GM23338 (cell line): Measurements from ENCODE around the gene THADA. TPM values are rescaled to one million over a fixed set of nuclear protein-coding genes. Genes with fewer than 3 reads are reported as not detected.

Experiments
- ATAC-seq: fragments of 200-7000 bp; cut with Tn5 transposase; 3 replicates; pipeline ENCODE4 v1.9.1; 2020
- DNase-seq: peaks from one replicate; pipeline ENCODE4 v3.0.0-alpha.2; 2015; ENCODE audit warnings: low spot score
- H2AFZ ChIP-seq: fragments of 200-600 bp; sonication (generic); 2 replicates; pipeline ENCODE4 v1.8.0; 2016; ENCODE audit warnings: antibody characterized with exemption, mild to moderate bottlenecking, moderate library complexity
- H3F3A ChIP-seq: fragments of 200-600 bp; sonication (generic); replicated peaks from 2 replicates; pipeline ENCODE4 v1.8.0; 2017; ENCODE audit warnings: antibody characterized with exemption, mixed run types, low read depth
- H3K27ac ChIP-seq: fragments of 200-600 bp; sonication (generic); 2 replicates; pipeline ENCODE4 v1.6.1; 2016; ENCODE audit warnings: low read depth
- H3K27me3 ChIP-seq: fragments of 200-600 bp; sonication (generic); 2 replicates; pipeline ENCODE4 v1.8.0; 2016; ENCODE audit warnings: mild to moderate bottlenecking, mixed run types, moderate library complexity; ENCODE audit not compliant: insufficient read depth
- H3K36me3 ChIP-seq: fragments of 200-600 bp; sonication (generic); 2 replicates; pipeline ENCODE4 v1.8.0; 2016; ENCODE audit warnings: mild to moderate bottlenecking; ENCODE audit not compliant: insufficient read depth
- H3K4me1 ChIP-seq: fragments of 200-600 bp; sonication (generic); 2 replicates; pipeline ENCODE4 v1.8.0; 2016; ENCODE audit warnings: mild to moderate bottlenecking, moderate library complexity; ENCODE audit not compliant: insufficient read depth
- H3K4me2 ChIP-seq: fragments of 200-600 bp; sonication (generic); 2 replicates; pipeline ENCODE4 v1.7.1; 2017; ENCODE audit warnings: mixed run types
- H3K4me3 ChIP-seq: fragments of 200-600 bp; sonication (generic); 2 replicates; pipeline ENCODE4 v1.6.1; 2016; ENCODE audit warnings: mixed run types
- H3K79me2 ChIP-seq: fragments of 200-600 bp; sonication (generic); replicated peaks from 2 replicates; pipeline ENCODE4 v1.8.0; 2017; ENCODE audit warnings: mild to moderate bottlenecking; ENCODE audit not compliant: insufficient read depth
- H3K9me2 ChIP-seq: fragments of 200-600 bp; sonication (generic); 2 replicates; pipeline ENCODE4 v1.8.0; 2017; ENCODE audit not compliant: insufficient read depth
- H4K20me1 ChIP-seq: fragments of 200-600 bp; sonication (generic); replicated peaks from 2 replicates; pipeline ENCODE4 v1.8.0; 2017; ENCODE audit warnings: mild to moderate bottlenecking; ENCODE audit not compliant: insufficient read depth
- H3K27ac Mint-ChIP-seq: 2 replicates; pipeline ENCODE4 v1.8.0; 2020; ENCODE audit warnings: inconsistent platforms, mild to moderate bottlenecking, moderate library complexity, mixed read lengths
- H3K27me3 Mint-ChIP-seq: 3 replicates; pipeline ENCODE4 v1.8.0; 2022; ENCODE audit warnings: low read depth, mild to moderate bottlenecking, moderate library complexity, mixed read lengths, inconsistent platforms; ENCODE audit not compliant: insufficient read depth, poor library complexity
- H3K36me3 Mint-ChIP-seq: 3 replicates; pipeline ENCODE4 v1.8.0; 2021; ENCODE audit warnings: low read depth, mild to moderate bottlenecking, inconsistent platforms, moderate library complexity, mixed read lengths
- H3K4me1 Mint-ChIP-seq: 3 replicates; pipeline ENCODE4 v1.8.0; 2020; ENCODE audit warnings: mild to moderate bottlenecking, inconsistent platforms, mixed read lengths
- H3K4me3 Mint-ChIP-seq: 3 replicates; pipeline ENCODE4 v1.8.0; 2021; ENCODE audit warnings: moderate library complexity, mild to moderate bottlenecking, inconsistent platforms, mixed read lengths
- H3K9me3 Mint-ChIP-seq: 3 replicates; pipeline ENCODE4 v1.8.0; 2020; ENCODE audit warnings: moderate library complexity, mild to moderate bottlenecking, inconsistent platforms, mixed read lengths
- CREB1 ChIP-seq: fragments of 250-450 bp; sonication (Bioruptor Pico); IDR thresholded peaks from 2 replicates; pipeline ENCODE4 v1.5.0; 2020; ENCODE audit warnings: low read depth, mild to moderate bottlenecking, moderate library complexity
- CTCF ChIP-seq, 2 experiments: fragments of 200-600 bp in 1 of 2; sonication (generic) in 1 of 2; conservative IDR thresholded peaks; 2 replicates each; pipeline versions ENCODE4 v1.5.1 to v1.6.1; 2016 to 2017; ENCODE audit warnings: antibody characterized with exemption in 2 of 2, low read depth in 2 of 2, mild to moderate bottlenecking in 2 of 2, moderate library complexity in 1 of 2
- EZH2 ChIP-seq: fragments of 200-600 bp; sonication (generic); IDR thresholded peaks from one replicate; pipeline ENCODE4 v1.8.0; 2017; ENCODE audit warnings: antibody characterized with exemption, mild to moderate bottlenecking, low read depth; ENCODE audit not compliant: unreplicated experiment
- EZH2phosphoT487 ChIP-seq: fragments of 200-600 bp; sonication (generic); IDR thresholded peaks from one replicate; pipeline ENCODE4 v1.8.1; 2018; ENCODE audit warnings: antibody characterized with exemption; ENCODE audit not compliant: unreplicated experiment
- JUNB ChIP-seq: IDR thresholded peaks from one replicate; pipeline ENCODE4 v1.6.1; 2016; ENCODE audit warnings: antibody characterized with exemption; ENCODE audit not compliant: unreplicated experiment
- NANOG ChIP-seq: IDR thresholded peaks from 2 replicates; pipeline ENCODE4 v1.6.1; 2016; ENCODE audit warnings: antibody characterized with exemption, borderline replicate concordance
- POLR2AphosphoS5 ChIP-seq: IDR thresholded peaks from 2 replicates; pipeline ENCODE4 v1.6.1; 2016; ENCODE audit warnings: antibody characterized with exemption, low read depth
- STAT1 ChIP-seq: IDR thresholded peaks from one replicate; pipeline ENCODE4 v1.6.1; 2016; ENCODE audit warnings: antibody characterized with exemption; ENCODE audit not compliant: unreplicated experiment
- ZNF114 ChIP-seq: fragments of 250-450 bp; sonication (Bioruptor Pico); IDR thresholded peaks from 2 replicates; pipeline ENCODE4 v1.5.0; 2020; ENCODE audit warnings: mild to moderate bottlenecking, moderate library complexity
- ZNF331 ChIP-seq: fragments of 250-450 bp; sonication (Bioruptor Pico); IDR thresholded peaks from 2 replicates; pipeline ENCODE4 v1.5.0; 2020; ENCODE audit warnings: low read depth, mild to moderate bottlenecking, moderate library complexity
- ZNF462 ChIP-seq: fragments of 250-450 bp; sonication (Bioruptor Pico); IDR thresholded peaks from 2 replicates; pipeline ENCODE4 v1.5.0; 2020; ENCODE audit warnings: mild to moderate bottlenecking, moderate library complexity
- polyA plus RNA-seq: library from polyadenylated mRNA; unstranded; fragments of >200 nt; fragmentation: Nextera tagmentation; extraction: Ambion mirVana; gene quantifications from 2 replicates; pipeline ENCODE4 v1.2.1, GENCODE V29; 2016
- total RNA-seq: library from RNA; depleted of rRNA; stranded (reverse); fragments of >200 nt; shearing (Covaris generic); gene quantifications from 2 replicates; pipeline ENCODE4 v1.2.3, GENCODE V29; 2014

Gene THADA
- total and polyA plus RNA-seq, 2 experiments from 2014 or later: 17.0 to 30.7 TPM

- TF ChIP-seq ZNF462 (no peak), NANOG (no peak), CREB1 (CRISPR knock-in tag) (no peak), JUNB (no peak), ZNF331 (CRISPR knock-in tag) (no peak), EZH2 (no peak), POLR2AphosphoS5 (no peak), EZH2phosphoT487 (no peak), CTCF (conservative IDR thresholded peaks at IDR 0.05; ENCODE audit: low read depth in 2 of 2) (no peak)
These were observed 165.3 kb downstream of the THADA start (continued) for GRCh38 chr2:43430489-43430888.

- Histone ChIP-seq H2AFZ (no peak overlapping the region), H3K79me2 (no peaks in the 10 kb centered on the region), H3K9me2 (no peaks in the 10 kb centered on the region), H3K4me1 (no peaks in the 10 kb centered on the region), H3K4me2 (no peak overlapping the region), H3K27ac (no peak overlapping the region), H4K20me1 (no peaks in the 10 kb centered on the region), H3K36me3 (no peaks in the 10 kb centered on the region), H3K27me3 (no peaks in the 10 kb centered on the region), H3F3A (no peaks in the 10 kb centered on the region), H3K4me3 (no peak overlapping the region)
- no peak overlapping the region for H3K4me3 Mint-ChIP-seq
- H3K27me3 Mint-ChIP-seq: no peaks in the 10 kb centered on the region
- H3K9me3 Mint-ChIP-seq: peaks cover 2% of the 10 kb centered on the region; the same call in 1 of the 3 replicates
- ATAC-seq: no peak
- no peaks in the 10 kb centered on the region for H3K4me1 Mint-ChIP-seq
- H3K27ac Mint-ChIP-seq: no peak overlapping the region
- no peak for DNase-seq
- peaks cover 10% of the 10 kb centered on the region for H3K36me3 Mint-ChIP-seq
- TF ChIP-seq POLR2AphosphoS5 (no peak), NANOG (no peak), CTCF (conservative IDR thresholded peaks at IDR 0.05; ENCODE audit: low read depth in 2 of 2) (no peak), ZNF331 (CRISPR knock-in tag) (no peak), ZNF114 (CRISPR knock-in tag) (no peak), STAT1 (no peak)
These were observed 166.5 kb downstream of the THADA start for GRCh38 chr2:43429369-43429768.
